H1 (cell line): ENCODE measurements around the gene CAMSAP3. TPM values are rescaled to one million over a fixed set of nuclear protein-coding genes. Genes with fewer than 3 reads are reported as not detected.

Experiments
- ATF2 ChIP-seq: IDR thresholded peaks from 2 replicates; pipeline ENCODE4 v1.6.1; 2012; ENCODE audit warnings: low read length, inconsistent platforms
- BCL11A ChIP-seq, 2 experiments: IDR thresholded peaks; one replicate each; pipeline ENCODE4 v1.6.1; 2011; ENCODE audit warnings: low read depth in 2 of 2, low read length in 2 of 2, mild to moderate bottlenecking in 2 of 2
- CBX5 ChIP-seq: fragments of 300-800, 300-1000 bp; sonication (generic); IDR thresholded peaks from 2 replicates; pipeline ENCODE4 v1.7.1; 2016; ENCODE audit warnings: antibody characterized with exemption, low read length, low read depth
- CHD2 ChIP-seq: IDR thresholded peaks from 2 replicates; pipeline ENCODE4 v1.6.1; 2012; ENCODE audit warnings: low read length, improper control_type of control experiment
- CREB1 ChIP-seq: IDR thresholded peaks from 2 replicates; pipeline ENCODE4 v1.6.1; 2012; ENCODE audit warnings: inconsistent platforms
- E2F6 ChIP-seq: IDR thresholded peaks from 2 replicates; pipeline ENCODE4 v1.6.1; 2012; ENCODE audit warnings: inconsistent platforms
- HDAC2 ChIP-seq, 2 experiments: fragments of 300-600 bp in 1 of 2; sonication (generic) in 1 of 2; IDR thresholded peaks; 2 replicates each; pipeline ENCODE4 v1.6.1; 2011 to 2012; ENCODE audit warnings: low read depth in 2 of 2, low read length in 2 of 2, mild to moderate bottlenecking in 2 of 2, moderate library complexity in 2 of 2, borderline replicate concordance in 1 of 2, inconsistent platforms in 1 of 2
- JUN ChIP-seq: IDR thresholded peaks from 2 replicates; pipeline ENCODE4 v1.6.1; 2011; ENCODE audit warnings: low read depth, mild to moderate bottlenecking, improper control_type of control experiment, low read length
- KDM1A ChIP-seq: fragments of 200-600, 300-600 bp; sonication (generic); IDR thresholded peaks from 2 replicates; pipeline ENCODE4 v1.7.1; 2016; ENCODE audit warnings: mild to moderate bottlenecking, low read length, borderline replicate concordance
- KDM5A ChIP-seq: fragments of 200-600 bp; IDR thresholded peaks from 2 replicates; pipeline ENCODE4 v1.7.1; 2012; ENCODE audit warnings: mild to moderate bottlenecking, low read length, inconsistent platforms, mixed read lengths
- NANOG ChIP-seq: IDR thresholded peaks from 2 replicates; pipeline ENCODE4 v1.6.1; 2011; ENCODE audit warnings: low read length, low read depth, mild to moderate bottlenecking, inconsistent platforms; ENCODE audit not compliant: insufficient read depth, poor library complexity, severe bottlenecking
- POLR2A ChIP-seq, 2 experiments: IDR thresholded peaks; 1 replicate in 1 of 2; 2 replicates in 1 of 2; pipeline ENCODE4 v1.6.1; 2011; ENCODE audit warnings: low read depth in 2 of 2, low read length in 2 of 2, mild to moderate bottlenecking in 2 of 2; ENCODE audit errors: control extremely low read depth in 1 of 2
- RBBP5 ChIP-seq: IDR thresholded peaks from 2 replicates; pipeline ENCODE4 v1.7.1; 2012; ENCODE audit warnings: low read depth, mild to moderate bottlenecking, inconsistent platforms, low read length, moderate library complexity, borderline replicate concordance
- RNF2 ChIP-seq: fragments of 200-900, 300-1000 bp; sonication (generic); IDR thresholded peaks from 2 replicates; pipeline ENCODE4 v1.7.1; 2016; ENCODE audit warnings: borderline replicate concordance, low read depth, mild to moderate bottlenecking, antibody characterized with exemption, low read length; ENCODE audit not compliant: poor library complexity, severe bottlenecking; ENCODE audit errors: missing control alignments
- RXRA ChIP-seq: IDR thresholded peaks from 2 replicates; pipeline ENCODE4 v1.6.1; 2011; ENCODE audit warnings: low read depth, mild to moderate bottlenecking, low read length, moderate library complexity; ENCODE audit not compliant: insufficient read depth
- SRF ChIP-seq: IDR thresholded peaks from 2 replicates; pipeline ENCODE4 v1.6.1; 2011; ENCODE audit warnings: mild to moderate bottlenecking, low read depth, low read length, moderate library complexity
- TAF7 ChIP-seq: optimal IDR thresholded peaks from 2 replicates; pipeline ENCODE3; 2011; ENCODE audit warnings: low read depth, mild to moderate bottlenecking, inconsistent platforms, low read length, moderate library complexity, borderline replicate concordance
- TBP ChIP-seq: IDR thresholded peaks from 2 replicates; pipeline ENCODE4 v1.6.1; 2011; ENCODE audit warnings: low read depth, low read length, improper control_type of control experiment
- TEAD4 ChIP-seq: IDR thresholded peaks from 2 replicates; pipeline ENCODE4 v1.6.1; 2012; ENCODE audit warnings: low read depth, low read length, inconsistent platforms, mixed read lengths
- USF2 ChIP-seq: IDR thresholded peaks from 2 replicates; pipeline ENCODE4 v1.6.1; 2011; ENCODE audit warnings: low read length, improper control_type of control experiment
- YY1 ChIP-seq: IDR thresholded peaks from 2 replicates; pipeline ENCODE4 v1.6.1; 2011; ENCODE audit warnings: low read depth, mild to moderate bottlenecking, low read length
- polyA plus RNA-seq, 7 experiments: library from polyadenylated mRNA; depleted of rRNA in 3 of 7; stranded (reverse) in 5 of 7; unstranded in 2 of 7; fragments of >200 nt in 5 of 7; fragments of 200-250 nt in 2 of 7; gene quantifications; 1 replicate in 5 of 7; 2 replicates in 1 of 7; 4 replicates in 1 of 7; pipeline versions ENCODE4 v1.2.1 to v1.2.3, GENCODE V29; 2011 to 2013; ENCODE audit warnings: missing spikeins in 2 of 7, mixed read lengths in 2 of 7
- total RNA-seq: library from RNA; stranded (reverse); fragmentation: NEBNext Ultra II Directional; extraction: Animal tissue kit (Norgen Biotek cat#: 25700); gene quantifications from 2 replicates; pipeline ENCODE4 v1.2.1, GENCODE V29; 2021

CAMSAP3 gene
- total and polyA plus RNA-seq, 2 of the 8 experiments (the other 6 are each of a cell fraction or from before 2014, with no cell fraction given), result 11.4 to 30.4 TPM

GRCh38 chr19:7636691-7637373 lies 41.2 kb downstream of the CAMSAP3 start, which contains the start of gene STXBP2 (continued):
- TF ChIP-seq USF2 (peak; percentile 39; the same call in 1 of the 2 replicates), POLR2A (IDR thresholded peaks at IDR 0.05; ENCODE audit: control extremely low read depth in 1 of 2, low read depth in 2 of 2, low read length in 2 of 2) (peak in 1 of 2 experiments; percentile 69; a peak in 1 of 3 replicates), TAF7 (peak; percentile 69), KDM5A (no peak), ATF2 (no peak), E2F6 (peak; percentile 99), RBBP5 (no peak), BCL11A (IDR thresholded peaks at IDR 0.05; ENCODE audit: low read depth in 2 of 2, low read length in 2 of 2) (no peak), RNF2 (peak; percentile 34), CREB1 (peak; percentile 81), RXRA (no peak), TBP (0 out of 2 replicates have a peak, but pooled peaks have one; percentile 44), CBX5 (no peak), YY1 (peak; percentile 90), NANOG (peak; percentile 17), JUN (no peak), KDM1A (no peak), HDAC2 (IDR thresholded peaks at IDR 0.05; ENCODE audit: borderline replicate concordance in 1 of 2, low read depth in 2 of 2, low read length in 2 of 2) (no peak), TEAD4 (no peak), SRF (no peak), CHD2 (no peak)
